GM12865 (cell line): ENCODE data around the gene CMTM1.

Experiments used
- DNase-seq: peaks from one replicate; pipeline ENCODE4 v3.0.0; 2010; ENCODE audit warnings: low read depth
- H3K4me3 ChIP-seq: 2 replicates; pipeline ENCODE4 v1.5.1; 2011; ENCODE audit warnings: mild to moderate bottlenecking, low read depth, low read length, control low read depth
- TF ChIP-seq, protein P1 (sequence below): IDR thresholded peaks from 2 replicates; pipeline ENCODE4 v1.5.1; 2011; ENCODE audit warnings: low read length, control low read depth, low read depth, inconsistent platforms; ENCODE audit not compliant: insufficient read depth; ENCODE audit errors: missing control alignments

CMTM1 gene

DNA sequence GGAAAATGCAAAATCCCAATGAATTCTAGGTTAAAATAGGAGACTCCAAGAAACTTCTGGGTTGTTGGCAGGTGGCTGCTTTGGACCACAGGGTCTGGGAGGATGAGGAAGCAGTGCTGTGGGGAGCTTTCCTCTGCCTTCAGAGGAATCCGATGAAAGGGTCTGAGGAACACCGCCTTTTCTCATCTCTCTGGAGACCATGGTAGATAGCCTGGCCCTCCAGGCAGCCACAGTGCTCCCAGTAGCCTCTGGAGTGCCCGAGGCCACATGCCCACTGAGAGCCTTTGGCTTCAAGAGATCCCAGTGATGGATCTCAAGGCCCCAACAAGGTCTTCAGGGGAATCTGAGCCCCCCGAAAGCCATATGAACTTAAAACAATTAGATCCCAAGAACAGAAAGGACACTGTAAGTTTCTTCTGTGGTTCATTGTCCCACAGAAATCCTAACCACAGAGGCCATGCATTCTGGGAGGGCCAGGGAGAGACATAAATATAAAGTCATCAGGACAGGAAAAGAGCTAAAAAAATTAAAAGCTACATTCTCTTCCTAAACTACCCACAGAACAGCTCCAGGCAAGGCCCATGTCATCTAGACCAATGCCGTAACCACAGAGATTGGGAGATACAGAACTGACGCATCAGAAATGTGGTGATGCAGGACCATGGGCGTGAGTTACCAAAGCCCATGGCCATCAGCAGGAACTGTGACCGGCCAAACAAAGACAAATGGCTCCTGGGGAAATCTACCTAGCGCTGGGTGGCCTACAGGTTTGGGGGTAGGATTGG is 40.7 kb upstream of the CMTM1 start:
- TF ChIP-seq, protein P1, sequence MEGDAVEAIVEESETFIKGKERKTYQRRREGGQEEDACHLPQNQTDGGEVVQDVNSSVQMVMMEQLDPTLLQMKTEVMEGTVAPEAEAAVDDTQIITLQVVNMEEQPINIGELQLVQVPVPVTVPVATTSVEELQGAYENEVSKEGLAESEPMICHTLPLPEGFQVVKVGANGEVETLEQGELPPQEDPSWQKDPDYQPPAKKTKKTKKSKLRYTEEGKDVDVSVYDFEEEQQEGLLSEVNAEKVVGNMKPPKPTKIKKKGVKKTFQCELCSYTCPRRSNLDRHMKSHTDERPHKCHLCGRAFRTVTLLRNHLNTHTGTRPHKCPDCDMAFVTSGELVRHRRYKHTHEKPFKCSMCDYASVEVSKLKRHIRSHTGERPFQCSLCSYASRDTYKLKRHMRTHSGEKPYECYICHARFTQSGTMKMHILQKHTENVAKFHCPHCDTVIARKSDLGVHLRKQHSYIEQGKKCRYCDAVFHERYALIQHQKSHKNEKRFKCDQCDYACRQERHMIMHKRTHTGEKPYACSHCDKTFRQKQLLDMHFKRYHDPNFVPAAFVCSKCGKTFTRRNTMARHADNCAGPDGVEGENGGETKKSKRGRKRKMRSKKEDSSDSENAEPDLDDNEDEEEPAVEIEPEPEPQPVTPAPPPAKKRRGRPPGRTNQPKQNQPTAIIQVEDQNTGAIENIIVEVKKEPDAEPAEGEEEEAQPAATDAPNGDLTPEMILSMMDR = no peak
- DNase-seq = no peak
- no peak overlapping the region for H3K4me3 ChIP-seq

GRCh38 chr16:66528294-66528693 is 37.9 kb upstream of the CMTM1 start:
- no peak for DNase-seq
- H3K4me3 ChIP-seq = no peak overlapping the region
- TF ChIP-seq, protein P1 = no peak

DNA sequence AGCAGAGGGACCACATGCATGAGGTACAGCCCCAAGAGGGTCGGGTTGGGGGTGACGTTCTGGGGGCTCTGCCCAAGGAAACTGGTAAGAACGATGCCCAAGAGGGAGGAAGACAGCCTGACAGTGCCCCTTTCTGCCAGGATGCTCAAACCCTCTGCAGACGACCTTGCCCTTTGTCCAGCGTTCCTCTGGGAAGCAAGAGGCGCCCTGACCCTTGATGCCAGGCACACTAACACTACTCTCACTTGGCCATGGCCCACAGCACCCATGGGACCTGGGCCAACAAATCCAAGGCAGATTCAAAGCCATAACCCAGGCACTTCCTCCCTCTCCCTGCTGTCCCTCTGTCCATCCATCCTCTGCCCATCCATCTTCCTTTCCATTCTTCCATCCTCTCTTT is 36.8 kb upstream of the CMTM1 start:
- TF ChIP-seq, protein P1 = no peak
- H3K4me3 ChIP-seq = no peak overlapping the region
- DNase-seq = no peak

- TF ChIP-seq, protein P1 = no peak
- DNase-seq = no peak
- no peak overlapping the region for H3K4me3 ChIP-seq
Observed at GRCh38 chr16:66534376-66534799, 31.9 kb upstream of the CMTM1 start.

- DNase-seq = no peak
- H3K4me3 ChIP-seq = no peak overlapping the region
- TF ChIP-seq, protein P1 = no peak
Observed at GRCh38 chr16:66536525-66536924, 29.7 kb upstream of the CMTM1 start.

- no peak overlapping the region for H3K4me3 ChIP-seq
- DNase-seq = no peak
- TF ChIP-seq, protein P1 = no peak
Observed at GRCh38 chr16:66537236-66537635, 29.0 kb upstream of the CMTM1 start.

DNA sequence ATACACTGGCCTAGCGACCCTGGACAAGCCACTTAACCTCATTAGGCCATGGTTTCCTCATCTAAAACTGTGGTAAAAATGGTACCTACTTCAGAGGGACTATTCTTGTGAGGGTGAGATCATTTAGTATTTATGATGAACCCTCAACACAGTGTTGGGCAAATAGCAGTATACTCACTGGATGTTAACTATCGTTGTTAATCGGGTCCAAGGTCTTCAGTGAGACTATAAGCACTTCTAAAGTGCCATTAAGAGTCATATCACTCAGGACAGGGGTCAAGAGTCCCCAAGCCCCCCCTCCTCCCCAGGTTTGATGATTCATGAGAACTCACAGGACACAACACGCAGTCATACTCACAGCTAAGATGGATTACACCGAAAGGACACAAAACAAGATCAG is 27.3 kb upstream of the CMTM1 start:
- TF ChIP-seq, protein P1 = no peak
- no peak for DNase-seq
- no peak overlapping the region for H3K4me3 ChIP-seq
